ENCODE results near the gene OR8D4. TPM values are rescaled to one million over a fixed set of nuclear protein-coding genes. Genes with fewer than 3 reads are reported as not detected.

OR8D4 gene
- not detected in 5 replicates for total RNA-seq (2022; extraction: Qiagen RNA extraction; ENCODE audit: low read depth)

GRCh38 chr11:123901867-123902266 lies at the start of gene OR8D4:
Gene OR8D4, plus strand, starts transcription at chr11:123902167. Its CDS starts 4,265 bp downstream, at chr11:123906432.

GRCh38 chr11:123885570-123885969 lies 16.4 kb upstream of the OR8D4 start, which contains the start of gene TMEM225:
Gene TMEM225, minus strand, starts transcription at chr11:123885670. Its CDS starts 245 bp downstream, at chr11:123885425.

GRCh38 chr11:123939317-123939716 lies 37.4 kb downstream of the OR8D4 start, which contains the start of gene OR4D5:
Gene OR4D5, plus strand, starts transcription at chr11:123939617. Its CDS starts 0 bp downstream, at chr11:123939617.

GRCh38 chr11:123943738-123944137 lies 41.8 kb downstream of the OR8D4 start, which contains the start of gene OR6T1:
Gene OR6T1, minus strand, starts transcription at chr11:123943838. Its CDS starts 0 bp downstream, at chr11:123943838.

Other genes starting within 250 kb of the OR8D4 start
- 0.10 to 0.16 TPM (median 0.11 TPM) in 5 replicates for gene SCN3B, start 247.5 kb upstream of the OR8D4 start, total RNA-seq (2022; extraction: Qiagen RNA extraction; ENCODE audit: low read depth)
- 8.8 to 10.8 TPM (median 9.9 TPM) in 5 replicates for gene ZNF202, start 160.5 kb upstream of the OR8D4 start, total RNA-seq (2022; extraction: Qiagen RNA extraction; ENCODE audit: low read depth)
- not detected in 5 replicates for gene OR6X1, start 147.6 kb upstream of the OR8D4 start, total RNA-seq (2022; extraction: Qiagen RNA extraction; ENCODE audit: low read depth)
- not detected in 5 replicates for gene OR6M1, start 95.8 kb upstream of the OR8D4 start, total RNA-seq (2022; extraction: Qiagen RNA extraction; ENCODE audit: low read depth)
- gene TMEM225, start 16.5 kb upstream of the OR8D4 start, total RNA-seq (2022; extraction: Qiagen RNA extraction; ENCODE audit: low read depth) = not detected in 5 replicates
- gene OR4D5, start 37.5 kb downstream of the OR8D4 start, total RNA-seq (2022; extraction: Qiagen RNA extraction; ENCODE audit: low read depth) = not detected in 5 replicates
- not detected in 5 replicates for gene OR6T1, start 41.7 kb downstream of the OR8D4 start, total RNA-seq (2022; extraction: Qiagen RNA extraction; ENCODE audit: low read depth)
- not detected in 5 replicates for gene OR10S1, start 75.6 kb downstream of the OR8D4 start, total RNA-seq (2022; extraction: Qiagen RNA extraction; ENCODE audit: low read depth)
- not detected in 5 replicates for gene OR10G6, start 93.0 kb downstream of the OR8D4 start, total RNA-seq (2022; extraction: Qiagen RNA extraction; ENCODE audit: low read depth)
- not detected in 5 replicates for gene OR10G4, start 110.8 kb downstream of the OR8D4 start, total RNA-seq (2022; extraction: Qiagen RNA extraction; ENCODE audit: low read depth)
- not detected in 5 replicates for gene OR10G9, start 120.8 kb downstream of the OR8D4 start, total RNA-seq (2022; extraction: Qiagen RNA extraction; ENCODE audit: low read depth)
- gene OR10G8, start 124.6 kb downstream of the OR8D4 start, total RNA-seq (2022; extraction: Qiagen RNA extraction; ENCODE audit: low read depth) = not detected in 5 replicates
- not detected in 5 replicates for gene OR10G7, start 139.2 kb downstream of the OR8D4 start, total RNA-seq (2022; extraction: Qiagen RNA extraction; ENCODE audit: low read depth)
- 0.15 to 0.44 TPM (median 0.23 TPM) in 5 replicates for gene VWA5A, start 213.3 kb downstream of the OR8D4 start, total RNA-seq (2022; extraction: Qiagen RNA extraction; ENCODE audit: low read depth)